HFFc6 (cell line): ENCODE measurements around the gene NEURL3. TPM values are rescaled to one million over a fixed set of nuclear protein-coding genes. Genes with fewer than 3 reads are reported as not detected.
"Not testable (repeated sequence)": the region's sequence is repeated elsewhere in the genome, so short reads cannot be mapped to it uniquely, and the experiment has no call there.

Experiments
- DNase-seq: peaks from one replicate; pipeline ENCODE4 v3.0.0-alpha.2; 2018
- H3K27ac Mint-ChIP-seq: 2 replicates; pipeline ENCODE4 v1.8.0; 2020; ENCODE audit warnings: mild to moderate bottlenecking, mixed read lengths
- H3K27me3 Mint-ChIP-seq: 2 replicates; pipeline ENCODE4 v1.8.0; 2021; ENCODE audit warnings: mild to moderate bottlenecking, moderate library complexity, mixed read lengths; ENCODE audit not compliant: insufficient read depth
- H3K36me3 Mint-ChIP-seq: 2 replicates; pipeline ENCODE4 v1.8.0; 2021; ENCODE audit warnings: low read depth, mixed read lengths
- H3K4me1 Mint-ChIP-seq: 2 replicates; pipeline ENCODE4 v1.8.0; 2020; ENCODE audit warnings: low read depth, mixed read lengths
- H3K4me3 Mint-ChIP-seq: 2 replicates; pipeline ENCODE4 v1.8.0; 2020; ENCODE audit warnings: mild to moderate bottlenecking, moderate library complexity, mixed read lengths
- H3K9me3 Mint-ChIP-seq: 2 replicates; pipeline ENCODE4 v1.8.0; 2020; ENCODE audit warnings: mild to moderate bottlenecking, mixed read lengths
- CTCF ChIP-seq: fragments of 200-600 bp; sonication (generic); IDR thresholded peaks from 2 replicates; pipeline ENCODE4 v1.5.0; 2021; ENCODE audit warnings: antibody characterized with exemption, mild to moderate bottlenecking
- long read RNA-seq: library from polyadenylated mRNA; unstranded; transcript quantifications from one replicate; pipeline ENCODE4 v2.0.0, GENCODE V29; 2019
- total RNA-seq, 6 experiments: library from RNA; stranded (reverse); fragmentation: NEBNext Ultra II Directional; extraction: Animal tissue kit (Norgen Biotek cat#: 25700); gene quantifications; 2 replicates in 1 of 6; 3 replicates in 5 of 6; pipeline ENCODE4 v1.2.3, GENCODE V29; 2021

NEURL3 gene
- total RNA-seq: not detected
- long read RNA-seq: 0 reads

GRCh38 chr2:96505231-96505889 lies at the start of gene NEURL3:
NEURL3 (minus strand) TSS chr2:96505357; CDS start chr2:96505286, 71 bp downstream.
- H3K27ac Mint-ChIP-seq: no peak within 1 kb of the TSS

GRCh38 chr2:96554293-96555145 lies 49.4 kb upstream of the NEURL3 start:
- H3K36me3 Mint-ChIP-seq: peaks cover 9% of the 10 kb centered on the region
- no peak overlapping the region for H3K27ac Mint-ChIP-seq
- peak; percentile 19 for DNase-seq
- H3K27me3 Mint-ChIP-seq: peaks cover 10% of the 10 kb centered on the region
- peaks cover 10% of the 10 kb centered on the region; the same call in 1 of the 2 replicates for H3K9me3 Mint-ChIP-seq
- H3K4me1 Mint-ChIP-seq: peaks cover 11% of the 10 kb centered on the region
- no peak overlapping the region; the same call in 1 of the 2 replicates for H3K4me3 Mint-ChIP-seq
- TF ChIP-seq CTCF: peak; percentile 99

More at GRCh38 chr2:96505231-96505889, at the start of gene NEURL3:
- H3K4me3 Mint-ChIP-seq: no peak within 1 kb of the TSS
- peaks cover 17% of the 10 kb centered on the region for H3K4me1 Mint-ChIP-seq
- no peaks in the 10 kb centered on the region for H3K9me3 Mint-ChIP-seq
- peaks cover 13% of the 10 kb centered on the region for H3K27me3 Mint-ChIP-seq
- no peaks in the 10 kb centered on the region for H3K36me3 Mint-ChIP-seq
- DNase-seq: peak; percentile 50
- no peak for TF ChIP-seq CTCF

- not testable (repeated sequence) for H3K9me3 Mint-ChIP-seq, H3K36me3 Mint-ChIP-seq, H3K4me3 Mint-ChIP-seq, H3K27me3 Mint-ChIP-seq, DNase-seq, H3K27ac Mint-ChIP-seq
- peaks cover 11% of the 10 kb centered on the region for H3K4me1 Mint-ChIP-seq
Measured at GRCh38 chr2:96553957-96554292, 48.8 kb upstream of the NEURL3 start.

- Mint-ChIP-seq H3K36me3 (peaks cover 9% of the 10 kb centered on the region), H3K27ac (no peak overlapping the region), H3K9me3 (peaks cover 10% of the 10 kb centered on the region; the same call in 1 of the 2 replicates), H3K4me3 (no peak overlapping the region), H3K4me1 (peaks cover 11% of the 10 kb centered on the region), H3K27me3 (peaks cover 7% of the 10 kb centered on the region)
- DNase-seq: no peak
- TF ChIP-seq CTCF: no peak
Measured at GRCh38 chr2:96553176-96553956, 48.2 kb upstream of the NEURL3 start.

- Mint-ChIP-seq H3K4me3 (no peak overlapping the region), H3K4me1 (peaks cover 16% of the 10 kb centered on the region), H3K27me3 (peaks cover 7% of the 10 kb centered on the region), H3K27ac (no peak overlapping the region), H3K9me3 (peaks cover 10% of the 10 kb centered on the region; the same call in 1 of the 2 replicates), H3K36me3 (peaks cover 11% of the 10 kb centered on the region)
- no peak for TF ChIP-seq CTCF
- no peak for DNase-seq
Measured at GRCh38 chr2:96552315-96553175, 47.4 kb upstream of the NEURL3 start.
